H1 (cell line): ENCODE results near the gene SMAD7. TPM values are rescaled to one million over a fixed set of nuclear protein-coding genes. Genes with fewer than 3 reads are reported as not detected.

Experiments
- CTCF ChIA-PET: fragments of 300-600 bp; sonication (Branson Sonifier 250); formaldehyde crosslinking; loops from one replicate; lab custom pipeline; 2021; ENCODE audit not compliant: partially characterized antibody; lab: Charles Lee
- POLR2A ChIA-PET: fragments of 300-600 bp; sonication (Branson Sonifier 250); formaldehyde crosslinking; loops from one replicate; lab custom pipeline; 2021; ENCODE audit warnings: inconsistent platforms; ENCODE audit not compliant: partially characterized antibody; lab: Charles Lee
- DNase-seq, 2 experiments: peaks; one replicate each; pipeline versions ENCODE4 v3.0.0 to v3.0.0-alpha.2; 2010 to 2022; ENCODE audit warnings: low spot score in 2 of 2, low read depth in 1 of 2, mixed read lengths in 1 of 2
- FAIRE-seq: peaks from 2 replicates; lab custom pipeline; 2011; peaks lifted over from hg19 to GRCh38; lab: Jason Lieb, UNC
- H2AFZ ChIP-seq: 2 replicates; pipeline ENCODE4 v1.8.1; 2012; ENCODE audit warnings: low read length, inconsistent platforms
- H2AK5ac ChIP-seq: 2 replicates; pipeline ENCODE4 v1.6.1; 2013; ENCODE audit warnings: low read depth, low read length
- H2BK120ac ChIP-seq: replicated peaks from 2 replicates; pipeline ENCODE3; 2013; ENCODE audit warnings: low read depth, low read length, inconsistent platforms
- H2BK12ac ChIP-seq: 2 replicates; pipeline ENCODE4 v1.6.1; 2013; ENCODE audit warnings: low read depth, low read length
- H2BK15ac ChIP-seq: 2 replicates; pipeline ENCODE4 v1.6.1; 2013; ENCODE audit warnings: low read length
- H2BK20ac ChIP-seq: 2 replicates; pipeline ENCODE4 v1.6.1; 2013; ENCODE audit warnings: low read length
- H2BK5ac ChIP-seq: 2 replicates; pipeline ENCODE4 v1.6.1; 2013; ENCODE audit warnings: low read depth, low read length
- H3K14ac ChIP-seq: 2 replicates; pipeline ENCODE4 v1.6.1; 2013; ENCODE audit warnings: inconsistent platforms; ENCODE audit not compliant: insufficient read length
- H3K18ac ChIP-seq: 2 replicates; pipeline ENCODE4 v1.6.1; 2013; ENCODE audit warnings: low read length; ENCODE audit errors: extremely low read depth
- H3K23ac ChIP-seq: 2 replicates; pipeline ENCODE4 v1.6.1; 2013; ENCODE audit warnings: inconsistent platforms; ENCODE audit not compliant: insufficient read length
- H3K23me2 ChIP-seq: 2 replicates; pipeline ENCODE4 v1.6.1; 2013; ENCODE audit warnings: low read depth, low read length
- H3K27ac ChIP-seq: 2 replicates; pipeline ENCODE4 v1.6.1; 2011; ENCODE audit warnings: low read depth, low read length, inconsistent platforms
- H3K27me3 ChIP-seq, 4 experiments: replicated peaks in 1 of 4; 1 replicate in 1 of 4; 2 replicates in 3 of 4; pipeline versions ENCODE4 v1.6.1 to v1.8.1; 2011 to 2013; ENCODE audit warnings: low read length in 3 of 4, mild to moderate bottlenecking in 3 of 4, inconsistent platforms in 2 of 4, mixed read lengths in 2 of 4, moderate library complexity in 1 of 4; ENCODE audit not compliant: control insufficient read depth in 3 of 4, insufficient read depth in 3 of 4; ENCODE audit errors: extremely low read depth in 1 of 4
- H3K36me3 ChIP-seq, 4 experiments: 2 replicates each; pipeline versions ENCODE4 v1.6.1 to v1.8.1; 2011 to 2013; ENCODE audit warnings: mild to moderate bottlenecking in 4 of 4, low read length in 3 of 4, moderate library complexity in 2 of 4, control low read depth in 1 of 4, inconsistent platforms in 1 of 4; ENCODE audit not compliant: insufficient read depth in 4 of 4, control insufficient read depth in 2 of 4
- H3K4ac ChIP-seq: replicated peaks from 2 replicates; pipeline ENCODE3; 2013; ENCODE audit warnings: low read length, low read depth, mixed read lengths, inconsistent platforms; ENCODE audit not compliant: insufficient read length
- H3K4me1 ChIP-seq, 4 experiments: replicated peaks in 1 of 4; 1 replicate in 1 of 4; 2 replicates in 3 of 4; pipeline versions ENCODE4 v1.6.1 to v1.8.1; 2011 to 2013; ENCODE audit warnings: low read length in 3 of 4, inconsistent platforms in 2 of 4, mixed read lengths in 1 of 4; ENCODE audit not compliant: insufficient read depth in 4 of 4, control insufficient read depth in 3 of 4
- H3K4me2 ChIP-seq, 2 experiments: 2 replicates each; pipeline versions ENCODE4 v1.6.1 to v1.8.1; 2011 to 2013; ENCODE audit warnings: low read depth in 2 of 2, low read length in 2 of 2, control low read depth in 1 of 2, inconsistent platforms in 1 of 2, mild to moderate bottlenecking in 1 of 2; ENCODE audit not compliant: insufficient read depth in 1 of 2
- H3K4me3 ChIP-seq, 4 experiments: fragments of 200-600, 300-600 bp in 1 of 4; sonication (generic), shearing (Covaris generic), sonication (Bioruptor Twin) in 1 of 4; 2 replicates each; pipeline versions ENCODE4 v1.5.1 to v1.8.1; 2011 to 2016; ENCODE audit warnings: low read length in 4 of 4, low read depth in 3 of 4, control low read depth in 2 of 4, inconsistent platforms in 2 of 4, mild to moderate bottlenecking in 2 of 4, mixed read lengths in 1 of 4, moderate library complexity in 1 of 4; ENCODE audit not compliant: insufficient read depth in 2 of 4; ENCODE audit errors: extremely low read depth in 1 of 4
- H3K56ac ChIP-seq: replicated peaks from 2 replicates; pipeline ENCODE3; 2013; ENCODE audit warnings: low read depth, mild to moderate bottlenecking, mixed read lengths, low read length, inconsistent platforms; ENCODE audit not compliant: insufficient read length
- H3K79me1 ChIP-seq: 2 replicates; pipeline ENCODE4 v1.6.1; 2013; ENCODE audit warnings: low read depth, low read length, control low read depth
- H3K79me2 ChIP-seq, 2 experiments: 2 replicates each; pipeline versions ENCODE4 v1.6.1 to v1.8.1; 2012 to 2013; ENCODE audit warnings: low read length in 2 of 2, mild to moderate bottlenecking in 2 of 2, inconsistent platforms in 1 of 2; ENCODE audit not compliant: insufficient read depth in 2 of 2, control insufficient read depth in 1 of 2
- H3K9ac ChIP-seq, 4 experiments: replicated peaks in 1 of 4; 1 replicate in 1 of 4; 2 replicates in 3 of 4; pipeline versions ENCODE4 v1.6.1 to v1.8.1; 2011 to 2013; ENCODE audit warnings: low read depth in 3 of 4, low read length in 3 of 4, control low read depth in 2 of 4, mild to moderate bottlenecking in 2 of 4, moderate library complexity in 2 of 4, inconsistent platforms in 1 of 4; ENCODE audit errors: extremely low read depth in 1 of 4
- H3K9me3 ChIP-seq, 2 experiments: 2 replicates each; pipeline versions ENCODE4 v1.6.1 to v1.8.1; 2012 to 2013; ENCODE audit warnings: mild to moderate bottlenecking in 2 of 2, moderate library complexity in 2 of 2, control low read depth in 1 of 2, inconsistent platforms in 1 of 2, low read depth in 1 of 2, low read length in 1 of 2, mixed read lengths in 1 of 2; ENCODE audit not compliant: insufficient read depth in 2 of 2
- H4K20me1 ChIP-seq, 2 experiments: replicated peaks in 1 of 2; 2 replicates each; pipeline versions ENCODE3 to v1.8.1; 2011 to 2013; ENCODE audit warnings: inconsistent platforms in 2 of 2, low read length in 2 of 2, mild to moderate bottlenecking in 1 of 2; ENCODE audit not compliant: insufficient read depth in 2 of 2, control insufficient read depth in 1 of 2
- H4K5ac ChIP-seq: 2 replicates; pipeline ENCODE4 v1.6.1; 2013; ENCODE audit warnings: low read length, low read depth, mixed read lengths, inconsistent platforms; ENCODE audit not compliant: insufficient read length
- H4K8ac ChIP-seq: 2 replicates; pipeline ENCODE4 v1.8.0; 2013; ENCODE audit warnings: mild to moderate bottlenecking, moderate library complexity, low read length, inconsistent platforms; ENCODE audit not compliant: insufficient read depth; ENCODE audit errors: extremely low read depth
- H4K91ac ChIP-seq: replicated peaks from 2 replicates; pipeline ENCODE3; 2013; ENCODE audit warnings: low read length, mixed read lengths, inconsistent platforms; ENCODE audit not compliant: insufficient read length
- FOSL1 ChIP-seq: IDR thresholded peaks from 2 replicates; pipeline ENCODE4 v1.6.1; 2011; ENCODE audit warnings: mild to moderate bottlenecking, low read depth, low read length, moderate library complexity; ENCODE audit not compliant: insufficient read depth
- HDAC2 ChIP-seq, 2 experiments: fragments of 300-600 bp in 1 of 2; sonication (generic) in 1 of 2; IDR thresholded peaks; 2 replicates each; pipeline ENCODE4 v1.6.1; 2011 to 2012; ENCODE audit warnings: low read depth in 2 of 2, low read length in 2 of 2, mild to moderate bottlenecking in 2 of 2, moderate library complexity in 2 of 2, borderline replicate concordance in 1 of 2, inconsistent platforms in 1 of 2
- KDM1A ChIP-seq: fragments of 200-600, 300-600 bp; sonication (generic); IDR thresholded peaks from 2 replicates; pipeline ENCODE4 v1.7.1; 2016; ENCODE audit warnings: mild to moderate bottlenecking, low read length, borderline replicate concordance
- WGBS, 2 experiments: shearing (Covaris generic) in 1 of 2; methylation state at CpG; one replicate each; pipeline versions ENCODE4 v1.1.6 to v1.1.7; 2013 to 2015; ENCODE audit warnings: low lambda C conversion rate in 2 of 2, mixed read lengths in 2 of 2, inconsistent platforms in 1 of 2, low coverage in 1 of 2, missing lambda C conversion rate in 1 of 2; ENCODE audit not compliant: insufficient replicate concordance in 2 of 2, insufficient coverage in 1 of 2, insufficient read length in 1 of 2; ENCODE audit errors: extremely low coverage in 1 of 2, missing lambda C conversion rate in 1 of 2; 5-methylcytosine and 5-hydroxymethylcytosine counted together
- polyA plus RNA-seq, 7 experiments: library from polyadenylated mRNA; depleted of rRNA in 3 of 7; stranded (reverse) in 5 of 7; unstranded in 2 of 7; fragments of >200 nt in 5 of 7; fragments of 200-250 nt in 2 of 7; gene quantifications; 1 replicate in 5 of 7; 2 replicates in 1 of 7; 4 replicates in 1 of 7; pipeline versions ENCODE4 v1.2.1 to v1.2.3, GENCODE V29; 2011 to 2013; ENCODE audit warnings: missing spikeins in 2 of 7, mixed read lengths in 2 of 7
- total RNA-seq: library from RNA; stranded (reverse); fragmentation: NEBNext Ultra II Directional; extraction: Animal tissue kit (Norgen Biotek cat#: 25700); gene quantifications from 2 replicates; pipeline ENCODE4 v1.2.1, GENCODE V29; 2021

Gene SMAD7
- total and polyA plus RNA-seq, 2 of the 8 experiments (the other 6 are each of a cell fraction or from before 2014, with no cell fraction given), result 6.5 to 15.5 TPM

DNA sequence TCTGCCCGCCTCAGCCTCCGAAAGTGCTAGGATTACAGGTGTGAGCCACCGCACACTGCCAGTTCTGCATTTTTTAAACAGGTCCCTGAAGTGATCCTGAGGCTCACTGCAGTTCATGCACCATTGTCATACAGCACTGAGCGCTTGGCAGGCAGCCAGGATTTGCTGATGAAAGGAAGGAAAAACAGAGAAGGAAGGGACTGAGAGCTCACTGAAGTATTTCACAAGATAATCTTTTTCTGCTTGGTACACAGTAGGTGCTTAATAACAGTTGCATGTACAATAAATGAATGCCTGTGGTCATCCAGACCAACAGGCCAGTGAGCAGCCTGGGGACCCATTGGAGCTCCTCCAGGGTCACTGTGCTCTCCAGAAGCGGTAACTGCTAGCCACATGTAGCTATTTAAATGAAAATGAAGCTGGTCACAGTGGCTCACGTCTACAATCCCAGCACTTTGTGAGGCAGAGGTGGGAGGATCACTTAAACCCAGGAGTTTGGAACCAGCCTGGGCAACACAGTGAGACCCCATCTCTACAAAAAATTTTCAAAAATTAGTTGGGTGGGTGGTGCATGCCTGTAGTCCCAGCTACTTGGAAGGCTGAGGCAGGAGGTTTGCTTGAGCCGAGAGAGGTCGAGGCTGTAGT lies 33.1 kb upstream of the SMAD7 start:
- Histone ChIP-seq H2BK120ac (no peak overlapping the region), H3K9me3 (no peaks in the 10 kb centered on the region), H3K4me1 (peaks cover 0 to 11% (median 2%) of the 10 kb centered on the region in 4 experiments; a peak in 3 of 7 replicates), H3K27me3 (peaks cover 0 to 2% (median 0%) of the 10 kb centered on the region in 4 experiments; a peak in 2 of 7 replicates), H4K20me1 (no peaks in the 10 kb centered on the region), H4K91ac (peak overlapping the region; percentile 71), H3K4me3 (no peak overlapping the region), H4K5ac (no peak overlapping the region), H3K9ac (no peak overlapping the region), H3K4ac (no peak overlapping the region), H3K18ac (peak overlapping the region; percentile 78; the same call in 1 of the 2 replicates), H2BK15ac (no peak overlapping the region), H3K4me2 (no peak overlapping the region), H3K79me2 (no peaks in the 10 kb centered on the region), H2AK5ac (no peak overlapping the region), H3K56ac (no peak overlapping the region), H2AFZ (no peak overlapping the region), H2BK20ac (peak overlapping the region; percentile 48; the same call in 1 of the 2 replicates), H3K23ac (no peak overlapping the region), H3K36me3 (no peaks in the 10 kb centered on the region), H2BK12ac (0 out of 2 replicates have a peak overlapping the region, but pooled peaks have one; percentile 27), H3K27ac (no peak overlapping the region), H3K79me1 (no peaks in the 10 kb centered on the region), H3K23me2 (no peaks in the 10 kb centered on the region), H4K8ac (no peak overlapping the region), H2BK5ac (no peak overlapping the region), H3K14ac (no peak overlapping the region)
- POLR2A ChIA-PET, result interaction anchor here (1.0 to 2.6 kb wide), 4 partner anchors 10 to 31 kb away, joined by 3 to 10 read pairs (median 5); no protein-coding TSS in a partner anchor
- WGBS, 2 experiments, result 66% methylated on average over 8 of the region's 8 CpGs; no CpG with 5 or more reads in 1 of the 2 experiments
- CTCF ChIA-PET, result interaction anchor here (0.7 to 2.1 kb wide), 8 partner anchors 9 to 307 kb away, joined by 3 to 7 read pairs (median 4); no protein-coding TSS in a partner anchor
- DNase-seq (no peak), FAIRE-seq (peak; percentile 60)
- peak in 1 of 2 experiments; percentile 60; a peak in 1 of 4 replicates for TF ChIP-seq HDAC2 (IDR thresholded peaks at IDR 0.05; ENCODE audit: borderline replicate concordance in 1 of 2, low read depth in 2 of 2, low read length in 2 of 2)
- peak; percentile 94 for TF ChIP-seq KDM1A
- no peak for TF ChIP-seq FOSL1
